Endothelial cell of umbilical vein (primary cell): ENCODE results near the gene PKDCC.

Source experiments
- EZH2 ChIP-seq: IDR thresholded peaks from 2 replicates; pipeline ENCODE4 v1.6.1; 2012; ENCODE audit warnings: borderline replicate concordance, low read depth, mild to moderate bottlenecking, moderate library complexity, low read length, inconsistent platforms; ENCODE audit not compliant: severe bottlenecking
- GATA2 ChIP-seq: IDR thresholded peaks from 2 replicates; pipeline ENCODE4 v1.7.0; 2011; ENCODE audit warnings: low read depth, mild to moderate bottlenecking, moderate library complexity, mixed read lengths, low read length; ENCODE audit not compliant: insufficient read length, insufficient read depth
- JUN ChIP-seq: IDR thresholded peaks from 2 replicates; pipeline ENCODE4 v1.6.1; 2011; ENCODE audit warnings: borderline replicate concordance, low read depth; ENCODE audit not compliant: insufficient read length, insufficient read depth
- POLR2A ChIP-seq: IDR thresholded peaks from 2 replicates; pipeline ENCODE4 v1.6.1; 2012; ENCODE audit warnings: low read depth, mild to moderate bottlenecking, control low read depth, low read length
- POLR2AphosphoS5 ChIP-seq: IDR thresholded peaks from 2 replicates; pipeline ENCODE4 v1.6.1; 2012; ENCODE audit warnings: low read depth, mild to moderate bottlenecking, control low read depth, low read length, moderate library complexity; ENCODE audit not compliant: insufficient read depth
- TF ChIP-seq, protein P1 (sequence below), 2 donors: IDR thresholded peaks; 1 replicate in 1 of 2; 2 replicates in 1 of 2; pipeline ENCODE4 v1.5.1; 2011; ENCODE audit warnings: low read length in 2 of 2, mild to moderate bottlenecking in 2 of 2, moderate library complexity in 2 of 2, control low read depth in 1 of 2, inconsistent platforms in 1 of 2, low read depth in 1 of 2; ENCODE audit not compliant: insufficient read depth in 1 of 2; ENCODE audit errors: extremely low read depth in 1 of 2

GRCh38 chr2:42013409-42013808 is 34.4 kb upstream of the PKDCC start:
- TF ChIP-seq, protein P1, sequence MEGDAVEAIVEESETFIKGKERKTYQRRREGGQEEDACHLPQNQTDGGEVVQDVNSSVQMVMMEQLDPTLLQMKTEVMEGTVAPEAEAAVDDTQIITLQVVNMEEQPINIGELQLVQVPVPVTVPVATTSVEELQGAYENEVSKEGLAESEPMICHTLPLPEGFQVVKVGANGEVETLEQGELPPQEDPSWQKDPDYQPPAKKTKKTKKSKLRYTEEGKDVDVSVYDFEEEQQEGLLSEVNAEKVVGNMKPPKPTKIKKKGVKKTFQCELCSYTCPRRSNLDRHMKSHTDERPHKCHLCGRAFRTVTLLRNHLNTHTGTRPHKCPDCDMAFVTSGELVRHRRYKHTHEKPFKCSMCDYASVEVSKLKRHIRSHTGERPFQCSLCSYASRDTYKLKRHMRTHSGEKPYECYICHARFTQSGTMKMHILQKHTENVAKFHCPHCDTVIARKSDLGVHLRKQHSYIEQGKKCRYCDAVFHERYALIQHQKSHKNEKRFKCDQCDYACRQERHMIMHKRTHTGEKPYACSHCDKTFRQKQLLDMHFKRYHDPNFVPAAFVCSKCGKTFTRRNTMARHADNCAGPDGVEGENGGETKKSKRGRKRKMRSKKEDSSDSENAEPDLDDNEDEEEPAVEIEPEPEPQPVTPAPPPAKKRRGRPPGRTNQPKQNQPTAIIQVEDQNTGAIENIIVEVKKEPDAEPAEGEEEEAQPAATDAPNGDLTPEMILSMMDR (IDR thresholded peaks at IDR 0.05; ENCODE audit: extremely low read depth in 1 of 2, insufficient read depth in 1 of 2, low read depth in 1 of 2, low read length in 2 of 2), result no peak
- TF ChIP-seq JUN, result no peak
- no peak for TF ChIP-seq POLR2A
- TF ChIP-seq EZH2, result no peak
- TF ChIP-seq POLR2AphosphoS5, result no peak
- no peak for TF ChIP-seq GATA2
